ENCODE data around the gene TFF2. TPM values are rescaled to one million over a fixed set of nuclear protein-coding genes. Genes with fewer than 3 reads are reported as not detected.

The TFF2 gene
- total RNA-seq, 4 donors from 2014 or later = not detected

DNA sequence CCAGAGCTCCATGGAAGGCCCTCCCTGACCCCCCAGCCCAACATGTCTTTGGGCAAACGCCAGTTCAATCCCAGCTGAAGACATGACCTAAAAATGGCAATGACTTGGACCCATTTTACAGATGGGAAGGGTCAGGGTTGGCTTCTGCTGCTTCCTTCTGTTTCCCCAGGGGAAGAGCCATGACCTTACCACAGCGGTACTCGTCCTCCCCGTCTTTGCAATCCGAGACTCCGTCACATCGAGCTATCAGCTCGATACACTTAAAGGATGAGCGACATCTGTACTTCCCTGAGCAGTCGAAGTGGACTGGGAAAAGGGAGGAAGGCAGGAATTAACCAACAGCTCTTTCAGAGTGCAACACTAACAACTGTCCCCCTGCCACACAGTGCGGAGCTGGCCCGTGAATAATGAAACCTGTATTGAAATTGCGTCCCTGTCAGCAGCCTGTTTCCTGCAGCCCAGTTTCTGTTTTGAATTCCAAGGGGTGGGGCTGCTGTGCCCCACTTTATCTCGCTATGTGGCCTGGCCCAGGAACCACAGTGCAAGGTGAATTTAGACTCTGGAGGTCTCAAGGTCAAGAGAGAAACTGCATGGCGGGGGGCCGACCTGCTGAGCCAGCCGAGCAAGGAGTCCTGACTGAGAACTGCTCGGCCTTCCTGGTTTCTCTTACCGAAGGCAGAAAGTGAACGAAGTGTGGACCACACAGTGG lies 38.1 kb upstream of the TFF2 start:
- ATAC-seq = no peak
- no peaks in the 10 kb centered on the region for H3K4me1 ChIP-seq
- no peaks in the 10 kb centered on the region for H3K36me3 ChIP-seq
- H3K27me3 ChIP-seq = peaks cover 0 to 7% (median 5%) of the 10 kb centered on the region in 3 donors
- no peak for DNase-seq
- H3K4me3 ChIP-seq = no peak overlapping the region
- intact Hi-C loops (cut with DNase I; ENCODE audit: low total_unique reads) (no loop called here), in situ Hi-C loops (cut with MboI; ENCODE audit: low sequenced_read_pairs in 4 of 4) (no loop called here)
- TF ChIP-seq CTCF (IDR thresholded peaks at IDR 0.05 in 4 of 5, conservative IDR thresholded peaks at IDR 0.05 in 1 of 5) (no peak), POLR2A (IDR thresholded peaks at IDR 0.05) (no peak)
- H3K9me3 ChIP-seq = no peaks in the 10 kb centered on the region
- H3K27ac ChIP-seq = no peak overlapping the region

DNA sequence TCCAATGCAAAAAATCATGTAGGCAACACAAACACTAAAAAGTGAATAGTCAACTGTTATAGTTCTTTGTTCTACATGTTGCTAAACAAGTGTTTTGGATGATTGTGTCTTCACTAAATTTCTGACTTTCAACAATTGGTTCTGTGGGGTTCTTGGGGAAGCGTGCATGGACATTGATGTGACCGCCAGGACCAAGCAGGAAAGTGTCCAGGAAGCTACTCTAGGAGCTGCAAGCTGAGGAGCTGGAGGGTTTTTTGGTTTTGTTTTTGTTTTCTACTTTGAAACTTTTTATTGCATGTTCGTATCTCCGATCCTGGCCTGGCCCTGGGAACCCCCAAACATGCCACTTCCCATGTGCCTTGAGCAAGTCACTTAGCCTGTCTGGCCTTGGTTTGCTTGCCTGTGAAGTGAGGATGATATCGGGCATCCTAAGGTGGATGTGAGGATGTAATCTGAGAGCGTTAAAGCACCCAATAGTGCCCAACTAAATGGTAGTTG lies 37.1 kb upstream of the TFF2 start:
- Histone ChIP-seq H3K27ac (no peak overlapping the region), H3K36me3 (no peaks in the 10 kb centered on the region), H3K4me1 (no peaks in the 10 kb centered on the region), H3K27me3 (peaks cover 0 to 7% (median 5%) of the 10 kb centered on the region in 3 donors), H3K4me3 (no peak overlapping the region), H3K9me3 (no peaks in the 10 kb centered on the region)
- in situ Hi-C loops (cut with MboI; ENCODE audit: low sequenced_read_pairs in 4 of 4) (no loop called here), intact Hi-C loops (cut with DNase I; ENCODE audit: low total_unique reads) (no loop called here)
- ATAC-seq = no peak
- no peak for TF ChIP-seq CTCF (IDR thresholded peaks at IDR 0.05 in 4 of 5, conservative IDR thresholded peaks at IDR 0.05 in 1 of 5)
- no peak for TF ChIP-seq POLR2A (IDR thresholded peaks at IDR 0.05)
- DNase-seq = no peak

- Histone ChIP-seq H3K27ac (no peak overlapping the region), H3K27me3 (peaks cover 0 to 7% (median 5%) of the 10 kb centered on the region in 3 donors), H3K36me3 (no peaks in the 10 kb centered on the region), H3K4me3 (no peak overlapping the region), H3K4me1 (no peaks in the 10 kb centered on the region), H3K9me3 (no peaks in the 10 kb centered on the region)
- in situ Hi-C loops (cut with MboI; ENCODE audit: low sequenced_read_pairs in 4 of 4) (no loop called here), intact Hi-C loops (cut with DNase I; ENCODE audit: low total_unique reads) (no loop called here)
- ATAC-seq = no peak
- no peak for DNase-seq
- TF ChIP-seq POLR2A (IDR thresholded peaks at IDR 0.05) = no peak
- no peak for TF ChIP-seq CTCF (IDR thresholded peaks at IDR 0.05 in 4 of 5, conservative IDR thresholded peaks at IDR 0.05 in 1 of 5)
Measured at GRCh38 chr21:42387164-42387563, 36.4 kb upstream of the TFF2 start.

DNA sequence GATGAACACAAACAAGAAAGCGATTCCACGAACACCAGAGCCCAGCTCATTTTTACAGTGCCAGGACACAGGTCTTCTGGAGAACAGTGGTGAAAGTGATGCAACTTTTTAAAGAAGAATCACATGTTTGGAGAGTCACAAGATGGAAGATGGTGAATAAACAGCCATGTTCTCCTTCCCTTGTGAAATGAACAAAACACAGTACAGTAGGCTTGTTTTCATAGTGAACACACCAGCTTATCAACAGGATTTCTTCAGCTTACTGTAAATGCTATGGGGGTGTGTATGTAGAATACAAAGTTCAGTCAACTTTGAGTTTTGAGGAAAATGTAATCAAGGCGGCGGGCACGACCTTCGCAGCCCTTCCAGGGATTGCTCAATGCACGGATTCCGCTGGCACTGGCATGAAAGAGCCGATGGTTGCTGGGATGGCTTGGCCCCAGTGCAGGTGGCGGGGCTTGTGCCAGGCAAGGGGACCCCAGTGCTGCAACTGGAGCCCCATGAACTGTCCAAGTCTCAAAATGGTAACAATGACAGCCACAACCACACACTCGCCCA lies 35.3 kb upstream of the TFF2 start:
- no peaks in the 10 kb centered on the region for H3K9me3 ChIP-seq
- H3K4me3 ChIP-seq = no peak overlapping the region
- in situ Hi-C loops (cut with MboI; ENCODE audit: low sequenced_read_pairs in 4 of 4) (no loop called here), intact Hi-C loops (cut with DNase I; ENCODE audit: low total_unique reads) (no loop called here)
- TF ChIP-seq CTCF (IDR thresholded peaks at IDR 0.05 in 4 of 5, conservative IDR thresholded peaks at IDR 0.05 in 1 of 5) (no peak), POLR2A (IDR thresholded peaks at IDR 0.05) (no peak)
- H3K4me1 ChIP-seq = no peaks in the 10 kb centered on the region
- no peak for DNase-seq
- peaks cover 0 to 7% (median 5%) of the 10 kb centered on the region in 3 donors for H3K27me3 ChIP-seq
- no peaks in the 10 kb centered on the region for H3K36me3 ChIP-seq
- ATAC-seq = no peak
- H3K27ac ChIP-seq = no peak overlapping the region

Data from gastrocnemius medialis (tissue), 4 donors.